HG02973 (cell line): ENCODE results near the gene ASNSD1.
"Not testable (repeated sequence)": the region's sequence is repeated elsewhere in the genome, so short reads cannot be mapped to it uniquely, and the experiment has no call there.

Experiments
- ATAC-seq: cut with Tn5 transposase; IDR thresholded peaks from one replicate; pipeline ENCODE4 v1.9.1; 2021; ENCODE audit warnings: moderate library complexity; ENCODE audit not compliant: unreplicated experiment

ASNSD1 gene

DNA sequence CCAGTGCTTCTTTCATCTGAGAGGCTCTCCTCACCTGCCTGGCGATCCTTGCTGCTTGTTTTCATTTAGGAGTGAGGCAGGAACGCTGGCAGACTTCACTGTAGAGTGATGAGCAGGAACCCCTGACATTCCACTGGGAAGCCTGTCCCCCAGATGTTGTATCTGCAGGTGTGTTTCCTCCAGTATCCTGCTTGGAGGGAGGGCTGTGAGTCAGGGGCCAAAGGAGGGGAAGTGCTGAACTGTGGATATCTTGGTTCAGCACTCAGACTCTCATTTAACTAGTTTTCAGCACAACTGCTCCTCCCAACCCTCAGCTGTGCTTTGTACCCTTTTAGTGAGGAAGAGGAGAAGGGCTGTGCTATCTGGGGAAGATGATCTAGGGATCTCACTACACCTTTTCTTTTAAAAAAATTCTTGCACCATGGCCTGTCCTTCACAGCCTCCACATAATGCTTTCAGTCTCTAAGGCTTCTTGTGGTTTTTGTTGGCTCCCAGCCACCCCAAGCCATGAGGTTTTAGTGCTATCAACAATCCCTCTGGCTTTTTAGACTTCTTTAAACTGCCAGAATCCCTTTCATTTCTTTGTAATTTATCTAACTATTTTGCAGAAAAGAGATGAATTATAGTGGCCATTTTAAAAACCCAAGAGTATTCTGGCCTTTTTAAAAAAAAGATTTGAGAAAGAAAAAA, 24.4 kb downstream of the ASNSD1 start:
- ATAC-seq = peak; percentile 62

DNA sequence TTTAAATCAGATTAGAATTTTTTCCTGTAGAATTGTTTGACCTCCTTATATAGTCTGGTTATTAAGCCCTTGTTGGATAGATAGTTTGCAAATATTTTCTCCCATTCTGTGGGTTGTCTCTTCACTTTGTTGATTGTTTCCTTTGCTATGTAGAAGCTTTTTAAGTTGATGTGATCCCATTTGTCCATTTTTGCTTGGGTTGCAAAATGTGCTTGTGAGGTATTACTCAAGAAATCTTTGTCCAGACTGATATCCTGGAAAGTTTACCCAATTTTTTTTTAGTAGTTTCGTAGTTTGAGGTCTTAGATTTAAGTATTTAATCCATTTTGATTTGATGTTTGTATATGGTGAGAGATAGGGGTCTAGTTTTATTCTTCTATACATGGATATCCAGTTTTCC, 26.5 kb downstream of the ASNSD1 start:
- ATAC-seq = not testable (repeated sequence)

GRCh38 chr2:189696223-189696622, 35.0 kb downstream of the ASNSD1 start:
- no peak for ATAC-seq

DNA sequence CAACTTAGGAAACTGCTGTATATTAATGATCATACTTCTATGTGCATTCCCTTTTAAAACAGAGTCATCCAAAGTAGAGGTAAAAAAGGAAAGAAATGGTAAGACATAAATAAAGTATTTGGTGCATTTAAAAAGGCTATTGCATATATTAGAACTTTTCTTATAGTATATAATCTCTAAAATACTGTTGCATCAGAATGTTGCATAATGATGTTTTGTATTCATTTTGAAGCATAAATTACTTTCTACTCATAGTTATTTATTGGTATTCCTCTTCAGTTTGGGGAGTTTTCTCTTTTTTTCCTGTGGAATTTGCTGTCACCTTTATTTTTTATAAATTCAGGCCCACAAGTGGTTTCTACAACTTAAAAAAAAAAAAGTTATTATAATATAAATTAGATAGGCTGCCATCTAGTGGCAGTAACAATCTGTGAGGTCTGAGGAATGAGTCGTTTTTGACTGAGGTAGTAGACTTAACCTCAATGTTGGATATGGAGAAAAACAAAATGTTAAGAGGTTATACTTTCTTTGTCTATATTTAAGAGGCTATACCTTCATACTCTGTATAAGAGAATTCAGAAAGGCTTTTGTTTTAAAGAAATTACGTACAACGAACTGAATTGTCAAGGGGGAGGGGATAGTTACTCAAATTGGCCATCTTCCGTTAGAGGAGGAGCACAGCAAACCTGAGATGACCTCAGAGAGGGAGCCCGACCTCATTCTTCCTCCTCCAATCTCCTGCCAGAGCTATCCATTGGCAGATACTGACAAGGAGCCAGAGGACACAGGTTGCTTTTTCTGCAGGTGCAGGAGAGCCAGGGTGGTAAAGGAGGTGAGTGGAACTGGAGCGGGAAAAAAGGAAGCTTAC, 37.0 kb downstream of the ASNSD1 start:
- ATAC-seq = peak; percentile 70

GRCh38 chr2:189700681-189701080, 39.4 kb downstream of the ASNSD1 start:
- ATAC-seq = no peak

DNA sequence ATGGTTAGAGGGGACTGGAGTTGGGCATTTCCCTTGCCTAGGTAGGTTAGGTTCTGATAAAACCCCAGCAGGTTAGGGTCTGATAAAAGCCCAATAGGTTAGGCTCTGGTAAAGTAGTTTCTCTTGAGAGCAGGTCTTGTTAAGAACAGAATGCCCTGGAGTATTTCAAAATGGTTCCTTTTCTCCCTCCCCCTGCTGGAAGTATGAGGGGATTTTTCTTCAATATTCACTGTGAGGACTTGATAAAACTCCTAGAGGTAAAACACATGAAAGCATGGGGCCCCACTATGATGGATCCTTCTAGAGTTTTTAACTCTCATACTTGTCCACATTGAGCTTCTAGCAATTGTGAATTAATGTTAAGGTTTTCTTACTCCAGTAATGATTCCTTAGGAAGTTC, 40.8 kb downstream of the ASNSD1 start:
- no peak for ATAC-seq

DNA sequence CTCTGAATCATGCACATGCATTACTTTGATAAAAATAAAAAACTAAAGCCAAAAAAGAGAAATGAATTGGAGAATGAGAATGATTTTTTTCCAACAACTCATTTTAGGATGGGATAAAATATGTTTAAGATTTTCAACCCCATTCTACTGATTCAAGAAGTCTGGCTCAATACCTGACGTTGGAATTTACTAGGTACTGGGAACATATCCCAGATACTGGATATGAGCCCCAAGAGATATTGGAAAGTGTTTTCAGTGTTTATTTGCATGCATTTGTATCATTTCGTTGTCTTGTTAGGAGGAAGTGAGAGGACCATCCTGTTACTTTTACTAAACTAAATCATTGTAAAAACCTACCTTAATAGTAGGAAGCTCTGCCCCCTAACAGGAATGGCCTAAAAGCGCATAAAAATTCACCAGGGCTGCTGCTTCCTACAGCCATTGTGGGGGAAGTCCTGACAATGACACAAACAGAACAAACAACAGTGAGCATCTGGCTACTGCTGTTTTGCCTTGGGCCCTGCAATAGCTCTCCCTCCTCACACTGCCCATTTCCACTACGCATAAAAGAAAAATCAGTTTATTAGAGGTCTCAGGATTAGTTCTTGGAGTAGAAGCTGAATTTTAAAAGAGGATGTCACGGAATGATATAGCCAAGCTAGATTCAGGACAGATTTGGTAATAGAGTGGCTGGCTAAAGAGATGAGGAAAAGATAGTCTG, 48.4 kb downstream of the ASNSD1 start:
- no peak for ATAC-seq

- not testable (repeated sequence) for ATAC-seq
These were observed 56.3 kb downstream of the ASNSD1 start for GRCh38 chr2:189717593-189717992.

DNA sequence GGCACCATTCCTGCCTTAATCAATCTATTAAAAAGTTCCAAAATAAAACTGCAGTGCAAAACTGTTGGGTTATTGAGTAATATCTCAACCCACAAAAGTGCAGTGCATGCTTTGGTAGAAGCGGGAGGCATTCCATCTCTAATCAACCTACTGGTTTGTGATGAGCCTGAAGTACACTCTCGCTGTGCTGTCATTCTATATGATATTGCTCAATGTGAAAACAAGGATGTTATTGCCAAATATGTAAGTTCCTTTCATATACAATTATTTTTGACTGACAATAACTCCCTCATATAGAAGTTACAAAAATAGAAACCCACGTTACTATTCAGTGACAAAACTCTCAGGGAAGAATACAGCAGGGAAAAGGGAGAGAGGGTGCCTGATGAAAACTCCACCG, 58.3 kb downstream of the ASNSD1 start:
- no peak for ATAC-seq
